IMR-90 (cell line): ENCODE measurements around the gene RAB34. TPM values are rescaled to one million over a fixed set of nuclear protein-coding genes. Genes with fewer than 3 reads are reported as not detected.

Experiments used
- ATAC-seq: fragments of 200-7000 bp; cut with Tn5 transposase; 2 replicates; pipeline ENCODE4 v1.9.1; 2020; ENCODE audit warnings: low read depth, mild to moderate bottlenecking, moderate library complexity
- BruUV-seq: library from RNA; stranded (reverse); fragments of 400-500 nt; replicated peaks from 2 replicates; lab custom pipeline; 2021; lab: Mats Ljungman, UMichigan
- CTCF ChIA-PET: fragments of 300-600 bp; formaldehyde crosslinking; extraction: SDS; loops from one replicate; lab custom pipeline; 2021; ENCODE audit warnings: antibody characterized with exemption; lab: Yijun Ruan, JAX
- POLR2A ChIA-PET: fragments of 300-600 bp; sonication (Branson Sonifier 250); formaldehyde crosslinking; loops from one replicate; lab custom pipeline; 2022; ENCODE audit warnings: antibody characterized with exemption; ENCODE audit not compliant: unreplicated experiment; lab: Charles Lee
- DNase-seq: peaks from one replicate; pipeline ENCODE4 v3.0.0; 2013
- H2AFZ ChIP-seq: replicated peaks from 2 replicates; pipeline ENCODE3; 2013; ENCODE audit warnings: low read length, mild to moderate bottlenecking; ENCODE audit not compliant: poor library complexity
- H2AK5ac ChIP-seq: 2 replicates; pipeline ENCODE4 v1.6.1; 2013; ENCODE audit warnings: low read depth, low read length, inconsistent platforms
- H2AK9ac ChIP-seq: replicated peaks from 2 replicates; pipeline ENCODE3; 2013; ENCODE audit warnings: mild to moderate bottlenecking, low read depth, low read length, moderate library complexity; ENCODE audit not compliant: poor library complexity
- H2BK120ac ChIP-seq: 2 replicates; pipeline ENCODE4 v1.6.1; 2013; ENCODE audit warnings: low read depth, low read length, inconsistent platforms
- H2BK15ac ChIP-seq: 3 replicates; pipeline ENCODE4 v1.6.1; 2013; ENCODE audit warnings: low read depth, low read length, inconsistent platforms
- H2BK20ac ChIP-seq: 2 replicates; pipeline ENCODE4 v1.6.1; 2013; ENCODE audit warnings: low read depth, mild to moderate bottlenecking, inconsistent platforms, low read length, moderate library complexity
- H2BK5ac ChIP-seq: 2 replicates; pipeline ENCODE4 v1.6.1; 2013; ENCODE audit warnings: mild to moderate bottlenecking, low read depth, low read length, inconsistent platforms; ENCODE audit not compliant: poor library complexity, severe bottlenecking
- H3K14ac ChIP-seq: replicated peaks from 2 replicates; pipeline ENCODE4 v1.6.1; 2013; ENCODE audit warnings: low read depth, low read length, inconsistent platforms
- H3K18ac ChIP-seq: 2 replicates; pipeline ENCODE4 v1.6.1; 2013; ENCODE audit warnings: low read depth, low read length, control low read depth
- H3K23ac ChIP-seq: 2 replicates; pipeline ENCODE4 v1.6.1; 2013; ENCODE audit warnings: low read depth, low read length, inconsistent platforms
- H3K27ac ChIP-seq: 2 replicates; pipeline ENCODE4 v1.5.1; 2013; ENCODE audit warnings: mild to moderate bottlenecking, control low read depth, low read length; ENCODE audit not compliant: insufficient read depth
- H3K27me3 ChIP-seq: 2 replicates; pipeline ENCODE4 v1.6.1; 2013; ENCODE audit warnings: low read length; ENCODE audit not compliant: control insufficient read depth, insufficient read depth
- H3K36me3 ChIP-seq: 2 replicates; pipeline ENCODE4 v1.6.1; 2013; ENCODE audit warnings: low read length, mixed read lengths; ENCODE audit not compliant: control insufficient read depth, insufficient read depth
- H3K4ac ChIP-seq: 2 replicates; pipeline ENCODE4 v1.6.1; 2013; ENCODE audit warnings: low read depth, low read length, inconsistent platforms
- H3K4me1 ChIP-seq: 2 replicates; pipeline ENCODE4 v1.6.1; 2013; ENCODE audit warnings: low read length, mixed read lengths; ENCODE audit not compliant: control insufficient read depth, insufficient read depth
- H3K4me2 ChIP-seq: 2 replicates; pipeline ENCODE4 v1.6.1; 2013; ENCODE audit warnings: low read depth, mild to moderate bottlenecking, control low read depth, low read length, moderate library complexity
- H3K4me3 ChIP-seq: 2 replicates; pipeline ENCODE4 v1.5.1; 2013; ENCODE audit warnings: low read depth, mild to moderate bottlenecking, control low read depth, low read length, moderate library complexity; ENCODE audit not compliant: insufficient read depth
- H3K56ac ChIP-seq: 2 replicates; pipeline ENCODE4 v1.6.1; 2013; ENCODE audit warnings: low read length, inconsistent platforms; ENCODE audit not compliant: insufficient read depth; ENCODE audit errors: extremely low read depth
- H3K79me1 ChIP-seq, 2 experiments: 2 replicates each; pipeline ENCODE4 v1.6.1; 2013; ENCODE audit warnings: low read length in 2 of 2, inconsistent platforms in 1 of 2, low read depth in 1 of 2
- H3K9ac ChIP-seq: 2 replicates; pipeline ENCODE4 v1.6.1; 2013; ENCODE audit warnings: low read depth, low read length, control low read depth
- H3K9me1 ChIP-seq: 2 replicates; pipeline ENCODE4 v1.6.1; 2013; ENCODE audit warnings: low read length, inconsistent platforms; ENCODE audit not compliant: insufficient read depth
- H3K9me3 ChIP-seq: 2 replicates; pipeline ENCODE4 v1.6.1; 2013; ENCODE audit warnings: low read length; ENCODE audit not compliant: control insufficient read depth, insufficient read depth
- H4K20me1 ChIP-seq: 2 replicates; pipeline ENCODE4 v1.6.1; 2013; ENCODE audit warnings: low read length, inconsistent platforms; ENCODE audit not compliant: insufficient read depth
- H4K5ac ChIP-seq: 2 replicates; pipeline ENCODE4 v1.6.1; 2013; ENCODE audit warnings: mild to moderate bottlenecking, low read depth, low read length, control low read depth
- H4K8ac ChIP-seq, 2 experiments: 2 replicates each; pipeline ENCODE4 v1.6.1; 2013; ENCODE audit warnings: low read depth in 2 of 2, low read length in 2 of 2, control low read depth in 1 of 2, inconsistent platforms in 1 of 2
- H4K91ac ChIP-seq: 2 replicates; pipeline ENCODE4 v1.6.1; 2013; ENCODE audit warnings: low read depth, low read length, inconsistent platforms; ENCODE audit not compliant: insufficient read depth
- BHLHE40 ChIP-seq: fragments of 150-350 bp; IDR thresholded peaks from 2 replicates; pipeline ENCODE4 v1.6.1; 2016; ENCODE audit warnings: mild to moderate bottlenecking, low read depth, low read length
- CHD1 ChIP-seq: IDR thresholded peaks from 2 replicates; pipeline ENCODE4 v1.6.1; 2012; ENCODE audit warnings: low read depth, low read length, improper control_type of control experiment
- MAFK ChIP-seq: IDR thresholded peaks from 2 replicates; pipeline ENCODE4 v1.6.1; 2012; ENCODE audit warnings: low read depth, low read length, improper control_type of control experiment
- MAZ ChIP-seq: IDR thresholded peaks from 2 replicates; pipeline ENCODE4 v1.6.1; 2012; ENCODE audit warnings: low read depth, mild to moderate bottlenecking, low read length, improper control_type of control experiment, moderate library complexity, borderline replicate concordance
- MXI1 ChIP-seq: IDR thresholded peaks from 2 replicates; pipeline ENCODE4 v1.6.1; 2012; ENCODE audit warnings: low read depth, mild to moderate bottlenecking, low read length, moderate library complexity, borderline replicate concordance
- SMC3 ChIP-seq: fragments of 150-350 bp; IDR thresholded peaks from 2 replicates; pipeline ENCODE4 v1.6.1; 2016; ENCODE audit warnings: low read depth, mild to moderate bottlenecking, antibody characterized with exemption, low read length, moderate library complexity
- WGBS, 2 experiments: methylation state at CpG; one replicate each; pipeline versions ENCODE4 v1.1.5 to v1.1.7; 2013; ENCODE audit warnings: missing lambda C conversion rate in 2 of 2; ENCODE audit not compliant: insufficient read length in 1 of 2; ENCODE audit errors: extremely low coverage in 2 of 2; 5-methylcytosine and 5-hydroxymethylcytosine counted together
- dilution Hi-C: fragments of 300-500 bp; cut with HindIII; formaldehyde crosslinking; loops from one replicate; pipeline ENCODE4 v1.14.3; 2018; ENCODE audit warnings: low sequenced_read_pairs; ENCODE audit not compliant: unreplicated experiment
- in situ Hi-C: fragments of 300-500 bp; cut with MboI; formaldehyde crosslinking; loops from 3 replicates; pipeline ENCODE4 v1.14.3; 2019; ENCODE audit warnings: low sequenced_read_pairs, inconsistent platforms, mixed read lengths
- intact Hi-C: fragments of 100-400 bp; cut with micrococcal nuclease; formaldehyde crosslinking; loops from 2 replicates; pipeline ENCODE4 v1.10.0; 2022
- polyA plus RNA-seq, 3 experiments: library from polyadenylated mRNA; depleted of rRNA; stranded (reverse); fragments of >200 nt; gene quantifications; 2 replicates each; pipeline ENCODE4 v1.2.3, GENCODE V29; 2012; ENCODE audit warnings: low replicate concordance in 1 of 3
- total RNA-seq: library from RNA; depleted of rRNA; stranded (reverse); fragments of >200 nt; gene quantifications from 2 replicates; pipeline ENCODE4 v1.2.3, GENCODE V29; 2012

Gene RAB34
- total and polyA plus RNA-seq, 2 of the 4 experiments (the other 2 are of a cell fraction) = 351 to 387 TPM

GRCh38 chr17:28675980-28676379, 41.7 kb downstream of the RAB34 start:
- POLR2A ChIA-PET = no interaction called here

More at GRCh38 chr17:28675980-28676379, 41.7 kb downstream of the RAB34 start:
- peaks cover 9 to 27% of the 10 kb centered on the region in 2 experiments for H3K79me1 ChIP-seq
- no peak overlapping the region for H3K9ac ChIP-seq
- H3K27ac ChIP-seq = no peak overlapping the region
- no peaks in the 10 kb centered on the region for H3K9me3 ChIP-seq
- intact Hi-C loops = no loop called here
- no peak overlapping the region for H2AK5ac ChIP-seq
- H3K4me1 ChIP-seq = no peaks in the 10 kb centered on the region
- TF ChIP-seq BHLHE40 (no peak), MAFK (no peak), SMC3 (no peak), CHD1 (no peak), MXI1 (no peak), MAZ (no peak)
- H3K18ac ChIP-seq = no peak overlapping the region
- no peak overlapping the region for H2BK20ac ChIP-seq
- DNase-seq (no peak), ATAC-seq (no peak)
- no peaks in the 10 kb centered on the region for H3K27me3 ChIP-seq
- H3K4ac ChIP-seq = no peak overlapping the region
- H3K4me3 ChIP-seq = no peak overlapping the region
- H2AFZ ChIP-seq = no peak overlapping the region
- peaks cover 3% of the 10 kb centered on the region; the same call in 1 of the 2 replicates for H3K9me1 ChIP-seq
- no peak overlapping the region for H4K5ac ChIP-seq
- no peak overlapping the region for H2BK5ac ChIP-seq
- H4K91ac ChIP-seq = no peak overlapping the region
- H2BK15ac ChIP-seq = no peak overlapping the region
- no peak overlapping the region for H2BK120ac ChIP-seq
- in situ Hi-C loops = no loop called here
- no CpG with 5 or more reads among the region's 7 CpGs for WGBS, 2 experiments
- H3K23ac ChIP-seq = no peak overlapping the region
- peaks cover 76% of the 10 kb centered on the region for H3K36me3 ChIP-seq
- H3K14ac ChIP-seq = no peak overlapping the region
- CTCF ChIA-PET = interaction anchor here (0.6 to 1.5 kb wide), 2 partner anchors 8 to 29 kb away, joined by 3 to 4 read pairs; no protein-coding TSS in a partner anchor
- dilution Hi-C loops = no loop called here
- H3K4me2 ChIP-seq = no peak overlapping the region
- H2AK9ac ChIP-seq = no peak overlapping the region
- BruUV-seq = no TSS peak
- peaks cover 3% of the 10 kb centered on the region for H4K20me1 ChIP-seq
- H4K8ac ChIP-seq = no peak overlapping the region
- no peak overlapping the region for H3K56ac ChIP-seq
